NT2/D1 (cell line): ENCODE results near the gene MSI1.
"Not testable (repeated sequence)": the region's sequence is repeated elsewhere in the genome, so short reads cannot be mapped to it uniquely, and the experiment has no call there.

Source experiments
- SUZ12 ChIP-seq: IDR thresholded peaks from 2 replicates; pipeline ENCODE4 v1.6.1; 2011; ENCODE audit not compliant: insufficient read length, insufficient read depth; ENCODE audit errors: extremely low read depth
- YY1 ChIP-seq: IDR thresholded peaks from 2 replicates; pipeline ENCODE4 v1.6.1; 2011; ENCODE audit not compliant: insufficient read length, insufficient read depth

GRCh38 chr12:120335447-120335846 lies 33.5 kb downstream of the MSI1 start:
- TF ChIP-seq YY1, SUZ12: not testable (repeated sequence)
